D721Med (cell line): ENCODE data around the gene MRPS5.

Source experiments
- DNase-seq: peaks from one replicate; pipeline ENCODE4 v3.0.0; 2011; ENCODE audit warnings: low spot score; ENCODE audit not compliant: insufficient read length
- FAIRE-seq: peaks from 2 replicates; lab custom pipeline; 2011; peaks lifted over from hg19 to GRCh38; lab: Jason Lieb, UNC
- CTCF ChIP-seq: IDR thresholded peaks from 2 replicates; pipeline ENCODE4 v1.5.1; 2012; ENCODE audit warnings: mild to moderate bottlenecking, control low read depth; ENCODE audit not compliant: insufficient read depth; ENCODE audit errors: missing control alignments

Gene MRPS5

GRCh38 chr2:95158441-95158840, 36.8 kb upstream of the MRPS5 start:
- TF ChIP-seq CTCF = no peak
- DNase-seq (no peak), FAIRE-seq (no peak)

GRCh38 chr2:95149397-95149984, 27.9 kb upstream of the MRPS5 start:
- no peak for TF ChIP-seq CTCF
- no peak for FAIRE-seq
- DNase-seq = no peak

GRCh38 chr2:95143838-95144237, 22.2 kb upstream of the MRPS5 start:
- FAIRE-seq (no peak), DNase-seq (no peak)

GRCh38 chr2:95138702-95139101, 17.1 kb upstream of the MRPS5 start:
- TF ChIP-seq CTCF = no peak
- FAIRE-seq = no peak
- no peak for DNase-seq

More at GRCh38 chr2:95143838-95144237, 22.2 kb upstream of the MRPS5 start:
- no peak for TF ChIP-seq CTCF

GRCh38 chr2:95122197-95122551, 566 bp upstream of the MRPS5 start:
- no peak for TF ChIP-seq CTCF
- no peak for FAIRE-seq
- DNase-seq = no peak

- FAIRE-seq = no peak
- no peak for TF ChIP-seq CTCF
- DNase-seq = no peak
Observed at GRCh38 chr2:95121093-95121406, 558 bp downstream of the MRPS5 start.

- DNase-seq = peak; percentile 51
- no peak for FAIRE-seq
- TF ChIP-seq CTCF = peak; percentile 91
Observed at GRCh38 chr2:95115418-95115817, 6.2 kb downstream of the MRPS5 start.
